Measurements from ENCODE around the gene MCTP1. TPM values are rescaled to one million over a fixed set of nuclear protein-coding genes. Genes with fewer than 3 reads are reported as not detected.

MCTP1 gene
- polyA plus RNA-seq, 1 donor (not counting 4 experiments of a cell fraction or from before 2014, with no cell fraction given), result 4.9 TPM

DNA sequence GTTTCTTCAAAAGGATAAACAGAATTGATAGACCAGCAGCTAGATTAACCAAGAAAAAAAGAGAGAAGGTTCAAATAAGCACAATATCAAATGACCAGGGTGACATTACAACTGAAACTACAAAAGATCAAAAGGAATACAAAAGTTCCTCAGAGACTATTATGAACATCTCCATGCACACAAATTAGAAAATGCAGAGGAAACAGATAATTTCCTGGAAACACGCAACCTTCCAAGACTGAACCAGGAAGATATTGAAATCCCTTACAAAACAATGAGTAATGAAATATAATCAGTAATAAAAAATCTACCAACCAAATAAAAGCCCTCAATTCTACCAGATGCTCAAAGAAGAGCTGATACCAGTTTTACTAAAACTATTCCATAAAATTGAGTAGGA, 252.1 kb downstream of the MCTP1 start:
- Histone ChIP-seq H2AFZ (ENCODE audit: control insufficient read depth, low read length) (no peak overlapping the region), H3K4me2 (ENCODE audit: control insufficient read depth, extremely low read depth, insufficient read depth, low read depth, low read length) (no peak overlapping the region), H3K9ac (ENCODE audit: control insufficient read depth, extremely low read depth, insufficient read depth, low read length) (no peak overlapping the region), H3K27ac (ENCODE audit: control insufficient read depth, insufficient read depth, low read length) (no peak overlapping the region), H4K20me1 (ENCODE audit: control insufficient read depth, extremely low read depth, insufficient read depth, low read length) (no peaks in the 10 kb centered on the region), H3K79me2 (ENCODE audit: control insufficient read depth, insufficient read depth, low read length) (no peaks in the 10 kb centered on the region), H3K9me1 (ENCODE audit: control insufficient read depth, extremely low read depth, insufficient read depth, low read length) (no peaks in the 10 kb centered on the region), H3K36me3 (ENCODE audit: control insufficient read depth in 2 of 2, extremely low read depth in 1 of 2, insufficient read depth in 2 of 2, low read length in 2 of 2) (no peaks in the 10 kb centered on the region), H3K4me3 (ENCODE audit: control insufficient read depth in 2 of 3, extremely low read depth in 1 of 3, insufficient read depth in 2 of 3, low read depth in 1 of 3, low read length in 3 of 3) (no peak overlapping the region), H3K27me3 (ENCODE audit: control insufficient read depth, extremely low read depth, insufficient read depth, low read length) (no peaks in the 10 kb centered on the region), H3K4me1 (ENCODE audit: control insufficient read depth, extremely low read depth, insufficient read depth, low read length) (no peaks in the 10 kb centered on the region), H3K9me3 (ENCODE audit: control insufficient read depth, low read depth, low read length) (no peaks in the 10 kb centered on the region)
- dilution Hi-C loops (cut with MboI; ENCODE audit: extremely low pct_ligation_motif_present, low sequenced_read_pairs), result no loop called here
- DNase-seq (ENCODE audit: low read depth, low spot score), result no peak
- TF ChIP-seq, protein P1, sequence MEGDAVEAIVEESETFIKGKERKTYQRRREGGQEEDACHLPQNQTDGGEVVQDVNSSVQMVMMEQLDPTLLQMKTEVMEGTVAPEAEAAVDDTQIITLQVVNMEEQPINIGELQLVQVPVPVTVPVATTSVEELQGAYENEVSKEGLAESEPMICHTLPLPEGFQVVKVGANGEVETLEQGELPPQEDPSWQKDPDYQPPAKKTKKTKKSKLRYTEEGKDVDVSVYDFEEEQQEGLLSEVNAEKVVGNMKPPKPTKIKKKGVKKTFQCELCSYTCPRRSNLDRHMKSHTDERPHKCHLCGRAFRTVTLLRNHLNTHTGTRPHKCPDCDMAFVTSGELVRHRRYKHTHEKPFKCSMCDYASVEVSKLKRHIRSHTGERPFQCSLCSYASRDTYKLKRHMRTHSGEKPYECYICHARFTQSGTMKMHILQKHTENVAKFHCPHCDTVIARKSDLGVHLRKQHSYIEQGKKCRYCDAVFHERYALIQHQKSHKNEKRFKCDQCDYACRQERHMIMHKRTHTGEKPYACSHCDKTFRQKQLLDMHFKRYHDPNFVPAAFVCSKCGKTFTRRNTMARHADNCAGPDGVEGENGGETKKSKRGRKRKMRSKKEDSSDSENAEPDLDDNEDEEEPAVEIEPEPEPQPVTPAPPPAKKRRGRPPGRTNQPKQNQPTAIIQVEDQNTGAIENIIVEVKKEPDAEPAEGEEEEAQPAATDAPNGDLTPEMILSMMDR (optimal IDR thresholded peaks at IDR 0.05 in 1 of 3, IDR thresholded peaks at IDR 0.05 in 1 of 3, conservative IDR thresholded peaks at IDR 0.05 in 1 of 3; ENCODE audit: extremely low read depth in 1 of 3, insufficient read depth in 2 of 3, low read length in 3 of 3), result no peak
- TF ChIP-seq EZH2 (IDR thresholded peaks at IDR 0.05; ENCODE audit: low read length), result no peak
- no peak for FAIRE-seq

DNA sequence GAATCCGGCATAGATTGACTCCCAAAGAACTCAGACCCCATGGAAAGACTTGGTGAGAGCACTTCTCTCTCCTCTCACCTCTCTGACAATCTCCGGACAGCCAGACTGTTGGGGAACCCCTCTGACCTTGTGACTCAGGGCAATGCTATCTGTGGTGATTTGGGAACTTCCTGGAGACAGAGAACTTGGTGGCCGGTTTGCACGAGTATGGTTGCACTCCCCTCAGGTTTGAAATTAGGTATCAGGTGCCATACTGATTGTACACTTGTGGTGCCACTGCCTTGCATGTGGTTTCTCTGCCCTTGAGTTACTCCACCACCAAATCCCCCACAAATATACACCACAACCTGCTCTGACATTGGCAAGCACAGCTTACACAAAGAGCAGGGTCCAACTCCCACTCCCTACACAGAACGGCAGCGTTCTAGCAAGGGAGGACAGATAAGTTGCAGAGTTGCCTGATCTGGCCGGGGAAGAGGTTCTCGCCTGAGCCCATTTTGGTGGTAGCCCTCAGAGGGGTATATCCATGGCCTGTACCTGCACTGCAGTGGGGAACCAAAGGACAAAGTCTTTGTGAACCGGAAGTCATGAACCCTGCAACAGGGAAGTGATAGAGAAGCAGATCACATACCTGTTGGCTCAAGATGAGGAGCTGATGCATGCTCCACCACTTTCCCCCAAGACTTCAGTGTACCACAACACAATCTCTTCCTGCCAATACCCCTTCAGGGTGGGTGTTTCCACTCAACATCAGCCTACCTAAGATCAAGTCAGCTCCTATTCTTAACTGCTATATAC, 255.1 kb downstream of the MCTP1 start:
- Histone ChIP-seq H2AFZ (ENCODE audit: control insufficient read depth, low read length) (no peak overlapping the region), H3K4me2 (ENCODE audit: control insufficient read depth, extremely low read depth, insufficient read depth, low read depth, low read length) (no peak overlapping the region), H4K20me1 (ENCODE audit: control insufficient read depth, extremely low read depth, insufficient read depth, low read length) (no peaks in the 10 kb centered on the region), H3K36me3 (ENCODE audit: control insufficient read depth in 2 of 2, extremely low read depth in 1 of 2, insufficient read depth in 2 of 2, low read length in 2 of 2) (no peaks in the 10 kb centered on the region), H3K27me3 (ENCODE audit: control insufficient read depth, extremely low read depth, insufficient read depth, low read length) (no peaks in the 10 kb centered on the region), H3K79me2 (ENCODE audit: control insufficient read depth, insufficient read depth, low read length) (no peaks in the 10 kb centered on the region), H3K4me3 (ENCODE audit: control insufficient read depth in 2 of 3, extremely low read depth in 1 of 3, insufficient read depth in 2 of 3, low read depth in 1 of 3, low read length in 3 of 3) (no peak overlapping the region), H3K27ac (ENCODE audit: control insufficient read depth, insufficient read depth, low read length) (no peak overlapping the region), H3K9me3 (ENCODE audit: control insufficient read depth, low read depth, low read length) (no peaks in the 10 kb centered on the region), H3K4me1 (ENCODE audit: control insufficient read depth, extremely low read depth, insufficient read depth, low read length) (no peaks in the 10 kb centered on the region), H3K9me1 (ENCODE audit: control insufficient read depth, extremely low read depth, insufficient read depth, low read length) (no peaks in the 10 kb centered on the region), H3K9ac (ENCODE audit: control insufficient read depth, extremely low read depth, insufficient read depth, low read length) (no peak overlapping the region)
- FAIRE-seq (no peak), DNase-seq (ENCODE audit: low read depth, low spot score) (no peak)
- TF ChIP-seq, protein P1 (optimal IDR thresholded peaks at IDR 0.05 in 1 of 3, IDR thresholded peaks at IDR 0.05 in 1 of 3, conservative IDR thresholded peaks at IDR 0.05 in 1 of 3; ENCODE audit: extremely low read depth in 1 of 3, insufficient read depth in 2 of 3, low read length in 3 of 3), result no peak
- TF ChIP-seq EZH2 (IDR thresholded peaks at IDR 0.05; ENCODE audit: low read length), result no peak
- dilution Hi-C loops (cut with MboI; ENCODE audit: extremely low pct_ligation_motif_present, low sequenced_read_pairs), result no loop called here
